HCT116 (cell line): Measurements from ENCODE around the gene WIF1. TPM values are rescaled to one million over a fixed set of nuclear protein-coding genes. Genes with fewer than 3 reads are reported as not detected.

Experiments used
- ATAC-seq: fragments of 200-7000 bp; cut with Tn5 transposase; 2 replicates; pipeline ENCODE4 v1.9.1; 2020; ENCODE audit warnings: mild to moderate bottlenecking, moderate library complexity
- BruUV-seq: library from RNA; stranded (reverse); fragments of 400-500 nt; replicated peaks from 2 replicates; lab custom pipeline; 2021; lab: Mats Ljungman, UMichigan
- CTCF ChIA-PET: fragments of 300-600 bp; sonication (Branson Sonifier 250); formaldehyde crosslinking; loops from one replicate; lab custom pipeline; 2021; ENCODE audit warnings: antibody characterized with exemption; lab: Charles Lee
- POLR2A ChIA-PET: fragments of 300-600, 350-600 bp; sonication (Branson Sonifier 250); formaldehyde crosslinking; loops from one replicate; lab custom pipeline; 2021; ENCODE audit warnings: antibody characterized with exemption; lab: Charles Lee
- RAD21 ChIA-PET, 2 experiments: fragments of 300-600 bp; sonication (Branson Sonifier 250); formaldehyde crosslinking; loops; one replicate each; lab custom pipeline; 2023; ENCODE audit warnings: low total read pairs in 2 of 2; ENCODE audit not compliant: uncharacterized antibody in 2 of 2, unreplicated experiment in 2 of 2, low non-redundant PET in 1 of 2; lab: Charles Lee
- DNase-seq: peaks from one replicate; pipeline ENCODE4 v3.0.0-alpha.2; 2010; ENCODE audit warnings: low read depth, low spot score
- H2AFZ ChIP-seq: fragments of 200-600 bp; shearing (Covaris generic), sonication (generic); 2 replicates; pipeline ENCODE4 v1.6.1; 2017; ENCODE audit warnings: low read depth, mixed run types, mixed read lengths, antibody characterized with exemption, low read length; ENCODE audit not compliant: poor library complexity, severe bottlenecking
- H3K27ac ChIP-seq: 2 replicates; pipeline ENCODE4 v1.5.1; 2012; ENCODE audit warnings: low read depth, low read length
- H3K27me3 ChIP-seq: fragments of 200-600 bp; sonication (generic); 2 replicates; pipeline ENCODE4 v1.6.1; 2016; ENCODE audit warnings: mixed run types, low read length, mixed read lengths; ENCODE audit not compliant: insufficient read depth
- H3K36me3 ChIP-seq, 2 experiments: fragments of 200-500 bp in 1 of 2; fragments of 200-600 bp in 1 of 2; sonication (Bioruptor generic) in 1 of 2; sonication (generic) in 1 of 2; 2 replicates each; pipeline versions ENCODE4 v1.5.1 to v1.6.1; 2014 to 2016; ENCODE audit warnings: low read length in 2 of 2, inconsistent platforms in 1 of 2, mixed read lengths in 1 of 2, mixed run types in 1 of 2; ENCODE audit not compliant: insufficient read depth in 2 of 2, control insufficient read depth in 1 of 2
- H3K4me1 ChIP-seq, 2 experiments: fragments of 200-600 bp in 1 of 2; sonication (generic) in 1 of 2; 2 replicates each; pipeline versions ENCODE4 v1.5.1 to v1.6.1; 2012 to 2017; ENCODE audit warnings: low read length in 2 of 2, inconsistent platforms in 1 of 2, mild to moderate bottlenecking in 1 of 2, mixed read lengths in 1 of 2, mixed run types in 1 of 2, moderate library complexity in 1 of 2; ENCODE audit not compliant: insufficient read depth in 2 of 2, control insufficient read depth in 1 of 2
- H3K4me2 ChIP-seq: fragments of 200-600 bp; sonication (generic); 2 replicates; pipeline ENCODE4 v1.6.1; 2017; ENCODE audit warnings: mixed run types, low read length, mixed read lengths
- H3K4me3 ChIP-seq, 2 experiments: fragments of 200-600 bp in 1 of 2; sonication (generic) in 1 of 2; replicated peaks in 1 of 2; 2 replicates each; pipeline ENCODE4 v1.5.1; 2011 to 2016; ENCODE audit warnings: low read length in 2 of 2, control low read depth in 1 of 2, low read depth in 1 of 2, mild to moderate bottlenecking in 1 of 2, mixed read lengths in 1 of 2, mixed run types in 1 of 2
- H3K79me2 ChIP-seq: fragments of 200-600 bp; sonication (generic); 2 replicates; pipeline ENCODE4 v1.6.1; 2017; ENCODE audit warnings: mild to moderate bottlenecking, mixed run types, low read length, moderate library complexity, mixed read lengths; ENCODE audit not compliant: insufficient read depth
- H3K9ac ChIP-seq: fragments of 200-600 bp; sonication (generic); 2 replicates; pipeline ENCODE4 v1.6.1; 2016; ENCODE audit warnings: low read length, mixed read lengths
- H3K9me2 ChIP-seq: fragments of 200-600 bp; sonication (generic), shearing (Covaris generic); 2 replicates; pipeline ENCODE4 v1.6.1; 2017; ENCODE audit warnings: mixed run types, mild to moderate bottlenecking, moderate library complexity; ENCODE audit not compliant: insufficient read depth
- H3K9me3 ChIP-seq, 2 experiments: fragments of 200-500 bp in 1 of 2; fragments of 200-600 bp in 1 of 2; sonication (Bioruptor generic) in 1 of 2; sonication (generic) in 1 of 2; 2 replicates each; pipeline ENCODE4 v1.6.1; 2014 to 2017; ENCODE audit warnings: low read length in 2 of 2, mixed read lengths in 2 of 2, inconsistent platforms in 1 of 2, low read depth in 1 of 2, mild to moderate bottlenecking in 1 of 2, mixed run types in 1 of 2, moderate library complexity in 1 of 2; ENCODE audit not compliant: control insufficient read depth in 1 of 2, insufficient read depth in 1 of 2
- H4K20me1 ChIP-seq: fragments of 200-600 bp; sonication (generic), shearing (Covaris generic); 2 replicates; pipeline ENCODE4 v1.6.1; 2017; ENCODE audit warnings: mixed run types, mild to moderate bottlenecking, moderate library complexity; ENCODE audit not compliant: insufficient read depth
- CBX3 ChIP-seq: IDR thresholded peaks from 2 replicates; pipeline ENCODE4 v1.6.1; 2012; ENCODE audit warnings: low read depth
- CEBPB ChIP-seq: IDR thresholded peaks from 2 replicates; pipeline ENCODE4 v1.6.1; 2012; ENCODE audit warnings: low read depth
- ELF1 ChIP-seq: IDR thresholded peaks from 2 replicates; pipeline ENCODE4 v1.6.1; 2012; ENCODE audit warnings: low read depth, borderline replicate concordance
- POLR2AphosphoS5 ChIP-seq: IDR thresholded peaks from 2 replicates; pipeline ENCODE4 v1.6.1; 2011; ENCODE audit warnings: mild to moderate bottlenecking, low read depth, low read length, moderate library complexity
- RAD21 ChIP-seq: IDR thresholded peaks from 2 replicates; pipeline ENCODE4 v1.6.1; 2012; ENCODE audit warnings: low read depth, mild to moderate bottlenecking
- SIN3A ChIP-seq: IDR thresholded peaks from 2 replicates; pipeline ENCODE4 v1.6.1; 2012; ENCODE audit warnings: low read depth
- SP1 ChIP-seq: IDR thresholded peaks from 2 replicates; pipeline ENCODE4 v1.6.1; 2012; ENCODE audit warnings: low read depth
- TCF7L2 ChIP-seq: IDR thresholded peaks from 2 replicates; pipeline ENCODE4 v1.7.0; 2011; ENCODE audit warnings: borderline replicate concordance, inconsistent platforms; ENCODE audit not compliant: insufficient read depth, insufficient read length; ENCODE audit errors: extremely low read depth
- ZFX ChIP-seq: fragments of 450-650 bp; IDR thresholded peaks from 2 replicates; pipeline ENCODE4 v1.6.1; 2017
- ZNF274 ChIP-seq: fragments of 200-500 bp; sonication (Bioruptor generic); IDR thresholded peaks from 2 replicates; pipeline ENCODE4 v1.6.1; 2014; ENCODE audit warnings: mild to moderate bottlenecking, low read depth, low read length, inconsistent platforms
- intact Hi-C: fragments of 100-400 bp; cut with micrococcal nuclease; formaldehyde crosslinking; loops from 2 replicates; pipeline ENCODE4 v1.10.0; 2022
- total RNA-seq: library from RNA; stranded (reverse); gene quantifications from one replicate; pipeline ENCODE4 v1.2.1, GENCODE V29; 2021; ENCODE audit not compliant: unreplicated experiment
- TF ChIP-seq, protein P1 (sequence below), 3 experiments: fragments of 200-600 bp in 1 of 3; sonication (generic) in 1 of 3; IDR thresholded peaks in 2 of 3; conservative IDR thresholded peaks in 1 of 3; 2 replicates each; pipeline ENCODE4 v1.5.1; 2012 to 2017; ENCODE audit warnings: low read depth in 2 of 3, low read length in 2 of 3, antibody characterized with exemption in 1 of 3, borderline replicate concordance in 1 of 3, control low read depth in 1 of 3, mild to moderate bottlenecking in 1 of 3, mixed read lengths in 1 of 3, mixed run types in 1 of 3, moderate library complexity in 1 of 3; ENCODE audit not compliant: insufficient read depth in 1 of 3
- TF ChIP-seq, protein P2 (sequence below): IDR thresholded peaks from 2 replicates; pipeline ENCODE4 v1.6.1; 2011; ENCODE audit warnings: mild to moderate bottlenecking, low read length, moderate library complexity; ENCODE audit not compliant: insufficient replicate concordance; ENCODE audit errors: extremely low read depth
- TF ChIP-seq, protein P3 (sequence below): IDR thresholded peaks from 2 replicates; pipeline ENCODE4 v1.6.1; 2012

The WIF1 gene
- total RNA-seq, 1 experiment from 2014 or later, result not detected

DNA sequence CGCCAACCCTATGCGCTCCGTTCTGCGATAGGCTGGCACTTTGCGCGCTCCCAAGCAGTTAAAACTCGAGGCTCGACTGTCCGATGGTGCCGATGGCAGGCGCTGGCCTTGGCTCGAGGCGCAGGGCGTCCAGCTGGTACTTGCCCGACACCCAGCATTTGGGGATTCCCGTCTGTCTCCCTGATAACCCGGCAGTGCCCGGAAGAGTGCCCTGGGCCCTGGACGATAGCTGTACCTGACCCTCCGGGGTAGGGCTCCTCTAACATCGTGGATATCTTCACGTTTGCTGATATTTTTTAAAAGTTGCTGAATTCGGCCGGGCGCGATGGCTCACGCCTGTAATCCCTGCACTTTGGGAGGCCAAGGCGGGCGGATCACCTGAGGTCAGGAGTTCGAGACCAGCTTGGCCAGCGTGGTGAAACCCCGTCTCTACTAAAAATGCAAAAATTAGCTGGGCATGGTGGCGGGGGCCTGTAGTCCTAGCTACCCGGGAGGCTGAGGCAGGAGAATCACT lies 908 bp upstream of the WIF1 start (continued):
- TF ChIP-seq, protein P1, sequence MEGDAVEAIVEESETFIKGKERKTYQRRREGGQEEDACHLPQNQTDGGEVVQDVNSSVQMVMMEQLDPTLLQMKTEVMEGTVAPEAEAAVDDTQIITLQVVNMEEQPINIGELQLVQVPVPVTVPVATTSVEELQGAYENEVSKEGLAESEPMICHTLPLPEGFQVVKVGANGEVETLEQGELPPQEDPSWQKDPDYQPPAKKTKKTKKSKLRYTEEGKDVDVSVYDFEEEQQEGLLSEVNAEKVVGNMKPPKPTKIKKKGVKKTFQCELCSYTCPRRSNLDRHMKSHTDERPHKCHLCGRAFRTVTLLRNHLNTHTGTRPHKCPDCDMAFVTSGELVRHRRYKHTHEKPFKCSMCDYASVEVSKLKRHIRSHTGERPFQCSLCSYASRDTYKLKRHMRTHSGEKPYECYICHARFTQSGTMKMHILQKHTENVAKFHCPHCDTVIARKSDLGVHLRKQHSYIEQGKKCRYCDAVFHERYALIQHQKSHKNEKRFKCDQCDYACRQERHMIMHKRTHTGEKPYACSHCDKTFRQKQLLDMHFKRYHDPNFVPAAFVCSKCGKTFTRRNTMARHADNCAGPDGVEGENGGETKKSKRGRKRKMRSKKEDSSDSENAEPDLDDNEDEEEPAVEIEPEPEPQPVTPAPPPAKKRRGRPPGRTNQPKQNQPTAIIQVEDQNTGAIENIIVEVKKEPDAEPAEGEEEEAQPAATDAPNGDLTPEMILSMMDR (IDR thresholded peaks at IDR 0.05 in 2 of 3, conservative IDR thresholded peaks at IDR 0.05 in 1 of 3; ENCODE audit: borderline replicate concordance in 1 of 3, insufficient read depth in 1 of 3, low read depth in 2 of 3, low read length in 2 of 3), result no peak
- TF ChIP-seq SP1, result no peak
- no peak for TF ChIP-seq CEBPB

DNA sequence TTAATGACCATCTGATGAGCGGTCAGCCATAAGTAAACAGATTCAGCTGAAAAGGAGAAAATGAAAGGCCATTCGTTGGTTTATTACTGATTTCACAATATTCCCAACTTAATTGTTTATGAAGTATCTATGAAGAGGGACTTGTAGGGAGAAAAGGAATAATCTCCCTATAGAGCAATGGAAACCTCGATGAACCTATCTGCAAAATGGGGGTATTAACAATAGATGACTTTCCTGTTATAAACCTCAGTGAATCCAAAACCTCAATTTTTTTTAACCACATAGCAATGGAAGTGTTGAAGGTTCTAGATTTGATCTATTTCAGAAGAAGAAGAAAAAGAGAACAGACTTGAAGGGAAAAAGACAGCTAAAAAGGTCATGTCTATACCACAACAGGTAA lies 2.0 kb downstream of the WIF1 start:
- CTCF ChIA-PET, result interaction anchor here (1.7 kb wide), 1 partner anchor 12 kb away, joined by 5 read pairs; no protein-coding TSS in a partner anchor
- H3K79me2 ChIP-seq, result no peaks in the 10 kb centered on the region
- H3K4me2 ChIP-seq, result no peak overlapping the region
- POLR2A ChIA-PET, result no interaction called here
- ATAC-seq, result no peak
- H3K27me3 ChIP-seq, result peaks cover 20% of the 10 kb centered on the region
- TF ChIP-seq TCF7L2, result no peak
- TF ChIP-seq, protein P1 (IDR thresholded peaks at IDR 0.05 in 2 of 3, conservative IDR thresholded peaks at IDR 0.05 in 1 of 3; ENCODE audit: borderline replicate concordance in 1 of 3, insufficient read depth in 1 of 3, low read depth in 2 of 3, low read length in 2 of 3), result no peak
- TF ChIP-seq, protein P2, sequence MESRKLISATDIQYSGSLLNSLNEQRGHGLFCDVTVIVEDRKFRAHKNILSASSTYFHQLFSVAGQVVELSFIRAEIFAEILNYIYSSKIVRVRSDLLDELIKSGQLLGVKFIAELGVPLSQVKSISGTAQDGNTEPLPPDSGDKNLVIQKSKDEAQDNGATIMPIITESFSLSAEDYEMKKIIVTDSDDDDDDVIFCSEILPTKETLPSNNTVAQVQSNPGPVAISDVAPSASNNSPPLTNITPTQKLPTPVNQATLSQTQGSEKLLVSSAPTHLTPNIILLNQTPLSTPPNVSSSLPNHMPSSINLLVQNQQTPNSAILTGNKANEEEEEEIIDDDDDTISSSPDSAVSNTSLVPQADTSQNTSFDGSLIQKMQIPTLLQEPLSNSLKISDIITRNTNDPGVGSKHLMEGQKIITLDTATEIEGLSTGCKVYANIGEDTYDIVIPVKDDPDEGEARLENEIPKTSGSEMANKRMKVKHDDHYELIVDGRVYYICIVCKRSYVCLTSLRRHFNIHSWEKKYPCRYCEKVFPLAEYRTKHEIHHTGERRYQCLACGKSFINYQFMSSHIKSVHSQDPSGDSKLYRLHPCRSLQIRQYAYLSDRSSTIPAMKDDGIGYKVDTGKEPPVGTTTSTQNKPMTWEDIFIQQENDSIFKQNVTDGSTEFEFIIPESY, result no peak
- TF ChIP-seq RAD21, result no peak
- TF ChIP-seq ZNF274, result no peak
- no peak for TF ChIP-seq SIN3A
- TF ChIP-seq CBX3, result no peak
- TF ChIP-seq, protein P3, sequence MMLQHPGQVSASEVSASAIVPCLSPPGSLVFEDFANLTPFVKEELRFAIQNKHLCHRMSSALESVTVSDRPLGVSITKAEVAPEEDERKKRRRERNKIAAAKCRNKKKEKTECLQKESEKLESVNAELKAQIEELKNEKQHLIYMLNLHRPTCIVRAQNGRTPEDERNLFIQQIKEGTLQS, result no peak
- no peak for TF ChIP-seq ELF1
- no peak for TF ChIP-seq ZFX
- TF ChIP-seq POLR2AphosphoS5, result no peak
- TF ChIP-seq, all 23 proteins: peak for 0
- no peak overlapping the region for H3K27ac ChIP-seq
- H4K20me1 ChIP-seq, result no peaks in the 10 kb centered on the region
- no peaks in the 10 kb centered on the region for H3K36me3 ChIP-seq
- RAD21 ChIA-PET, result no interaction called here
- no peak overlapping the region for H3K4me3 ChIP-seq
- no TSS peak for BruUV-seq
- intact Hi-C loops, result no loop called here
- H2AFZ ChIP-seq, result no peak overlapping the region
- H3K9me2 ChIP-seq, result no peaks in the 10 kb centered on the region
- no peaks in the 10 kb centered on the region for H3K9me3 ChIP-seq
- no peaks in the 10 kb centered on the region for H3K4me1 ChIP-seq
- DNase-seq, result no peak
- no peak overlapping the region for H3K9ac ChIP-seq
